H1 (cell line): Measurements from ENCODE around the gene FARS2. TPM values are rescaled to one million over a fixed set of nuclear protein-coding genes. Genes with fewer than 3 reads are reported as not detected.

Source experiments
- CTCF ChIA-PET: fragments of 300-600 bp; sonication (Branson Sonifier 250); formaldehyde crosslinking; loops from one replicate; lab custom pipeline; 2021; ENCODE audit not compliant: partially characterized antibody; lab: Charles Lee
- POLR2A ChIA-PET: fragments of 300-600 bp; sonication (Branson Sonifier 250); formaldehyde crosslinking; loops from one replicate; lab custom pipeline; 2021; ENCODE audit warnings: inconsistent platforms; ENCODE audit not compliant: partially characterized antibody; lab: Charles Lee
- DNase-seq, 2 experiments: peaks; one replicate each; pipeline versions ENCODE4 v3.0.0 to v3.0.0-alpha.2; 2010 to 2022; ENCODE audit warnings: low spot score in 2 of 2, low read depth in 1 of 2, mixed read lengths in 1 of 2
- FAIRE-seq: peaks from 2 replicates; lab custom pipeline; 2011; peaks lifted over from hg19 to GRCh38; lab: Jason Lieb, UNC
- H2AFZ ChIP-seq: 2 replicates; pipeline ENCODE4 v1.8.1; 2012; ENCODE audit warnings: low read length, inconsistent platforms
- H2AK5ac ChIP-seq: 2 replicates; pipeline ENCODE4 v1.6.1; 2013; ENCODE audit warnings: low read depth, low read length
- H2BK120ac ChIP-seq: replicated peaks from 2 replicates; pipeline ENCODE3; 2013; ENCODE audit warnings: low read depth, low read length, inconsistent platforms
- H2BK12ac ChIP-seq: 2 replicates; pipeline ENCODE4 v1.6.1; 2013; ENCODE audit warnings: low read depth, low read length
- H2BK15ac ChIP-seq: 2 replicates; pipeline ENCODE4 v1.6.1; 2013; ENCODE audit warnings: low read length
- H2BK20ac ChIP-seq: 2 replicates; pipeline ENCODE4 v1.6.1; 2013; ENCODE audit warnings: low read length
- H2BK5ac ChIP-seq: 2 replicates; pipeline ENCODE4 v1.6.1; 2013; ENCODE audit warnings: low read depth, low read length
- H3K14ac ChIP-seq: 2 replicates; pipeline ENCODE4 v1.6.1; 2013; ENCODE audit warnings: inconsistent platforms; ENCODE audit not compliant: insufficient read length
- H3K18ac ChIP-seq: 2 replicates; pipeline ENCODE4 v1.6.1; 2013; ENCODE audit warnings: low read length; ENCODE audit errors: extremely low read depth
- H3K23ac ChIP-seq: 2 replicates; pipeline ENCODE4 v1.6.1; 2013; ENCODE audit warnings: inconsistent platforms; ENCODE audit not compliant: insufficient read length
- H3K23me2 ChIP-seq: 2 replicates; pipeline ENCODE4 v1.6.1; 2013; ENCODE audit warnings: low read depth, low read length
- H3K27ac ChIP-seq: 2 replicates; pipeline ENCODE4 v1.6.1; 2011; ENCODE audit warnings: low read depth, low read length, inconsistent platforms
- H3K27me3 ChIP-seq, 4 experiments: replicated peaks in 1 of 4; 1 replicate in 1 of 4; 2 replicates in 3 of 4; pipeline versions ENCODE4 v1.6.1 to v1.8.1; 2011 to 2013; ENCODE audit warnings: low read length in 3 of 4, mild to moderate bottlenecking in 3 of 4, inconsistent platforms in 2 of 4, mixed read lengths in 2 of 4, moderate library complexity in 1 of 4; ENCODE audit not compliant: control insufficient read depth in 3 of 4, insufficient read depth in 3 of 4; ENCODE audit errors: extremely low read depth in 1 of 4
- H3K36me3 ChIP-seq, 4 experiments: 2 replicates each; pipeline versions ENCODE4 v1.6.1 to v1.8.1; 2011 to 2013; ENCODE audit warnings: mild to moderate bottlenecking in 4 of 4, low read length in 3 of 4, moderate library complexity in 2 of 4, control low read depth in 1 of 4, inconsistent platforms in 1 of 4; ENCODE audit not compliant: insufficient read depth in 4 of 4, control insufficient read depth in 2 of 4
- H3K4ac ChIP-seq: replicated peaks from 2 replicates; pipeline ENCODE3; 2013; ENCODE audit warnings: low read length, low read depth, mixed read lengths, inconsistent platforms; ENCODE audit not compliant: insufficient read length
- H3K4me1 ChIP-seq, 4 experiments: replicated peaks in 1 of 4; 1 replicate in 1 of 4; 2 replicates in 3 of 4; pipeline versions ENCODE4 v1.6.1 to v1.8.1; 2011 to 2013; ENCODE audit warnings: low read length in 3 of 4, inconsistent platforms in 2 of 4, mixed read lengths in 1 of 4; ENCODE audit not compliant: insufficient read depth in 4 of 4, control insufficient read depth in 3 of 4
- H3K4me2 ChIP-seq, 2 experiments: 2 replicates each; pipeline versions ENCODE4 v1.6.1 to v1.8.1; 2011 to 2013; ENCODE audit warnings: low read depth in 2 of 2, low read length in 2 of 2, control low read depth in 1 of 2, inconsistent platforms in 1 of 2, mild to moderate bottlenecking in 1 of 2; ENCODE audit not compliant: insufficient read depth in 1 of 2
- H3K4me3 ChIP-seq, 4 experiments: fragments of 200-600, 300-600 bp in 1 of 4; sonication (generic), shearing (Covaris generic), sonication (Bioruptor Twin) in 1 of 4; 2 replicates each; pipeline versions ENCODE4 v1.5.1 to v1.8.1; 2011 to 2016; ENCODE audit warnings: low read length in 4 of 4, low read depth in 3 of 4, control low read depth in 2 of 4, inconsistent platforms in 2 of 4, mild to moderate bottlenecking in 2 of 4, mixed read lengths in 1 of 4, moderate library complexity in 1 of 4; ENCODE audit not compliant: insufficient read depth in 2 of 4; ENCODE audit errors: extremely low read depth in 1 of 4
- H3K56ac ChIP-seq: replicated peaks from 2 replicates; pipeline ENCODE3; 2013; ENCODE audit warnings: low read depth, mild to moderate bottlenecking, mixed read lengths, low read length, inconsistent platforms; ENCODE audit not compliant: insufficient read length
- H3K79me1 ChIP-seq: 2 replicates; pipeline ENCODE4 v1.6.1; 2013; ENCODE audit warnings: low read depth, low read length, control low read depth
- H3K79me2 ChIP-seq, 2 experiments: 2 replicates each; pipeline versions ENCODE4 v1.6.1 to v1.8.1; 2012 to 2013; ENCODE audit warnings: low read length in 2 of 2, mild to moderate bottlenecking in 2 of 2, inconsistent platforms in 1 of 2; ENCODE audit not compliant: insufficient read depth in 2 of 2, control insufficient read depth in 1 of 2
- H3K9ac ChIP-seq, 4 experiments: replicated peaks in 1 of 4; 1 replicate in 1 of 4; 2 replicates in 3 of 4; pipeline versions ENCODE4 v1.6.1 to v1.8.1; 2011 to 2013; ENCODE audit warnings: low read depth in 3 of 4, low read length in 3 of 4, control low read depth in 2 of 4, mild to moderate bottlenecking in 2 of 4, moderate library complexity in 2 of 4, inconsistent platforms in 1 of 4; ENCODE audit errors: extremely low read depth in 1 of 4
- H3K9me3 ChIP-seq, 2 experiments: 2 replicates each; pipeline versions ENCODE4 v1.6.1 to v1.8.1; 2012 to 2013; ENCODE audit warnings: mild to moderate bottlenecking in 2 of 2, moderate library complexity in 2 of 2, control low read depth in 1 of 2, inconsistent platforms in 1 of 2, low read depth in 1 of 2, low read length in 1 of 2, mixed read lengths in 1 of 2; ENCODE audit not compliant: insufficient read depth in 2 of 2
- H4K20me1 ChIP-seq, 2 experiments: replicated peaks in 1 of 2; 2 replicates each; pipeline versions ENCODE3 to v1.8.1; 2011 to 2013; ENCODE audit warnings: inconsistent platforms in 2 of 2, low read length in 2 of 2, mild to moderate bottlenecking in 1 of 2; ENCODE audit not compliant: insufficient read depth in 2 of 2, control insufficient read depth in 1 of 2
- H4K5ac ChIP-seq: 2 replicates; pipeline ENCODE4 v1.6.1; 2013; ENCODE audit warnings: low read length, low read depth, mixed read lengths, inconsistent platforms; ENCODE audit not compliant: insufficient read length
- H4K8ac ChIP-seq: 2 replicates; pipeline ENCODE4 v1.8.0; 2013; ENCODE audit warnings: mild to moderate bottlenecking, moderate library complexity, low read length, inconsistent platforms; ENCODE audit not compliant: insufficient read depth; ENCODE audit errors: extremely low read depth
- H4K91ac ChIP-seq: replicated peaks from 2 replicates; pipeline ENCODE3; 2013; ENCODE audit warnings: low read length, mixed read lengths, inconsistent platforms; ENCODE audit not compliant: insufficient read length
- TEAD4 ChIP-seq: IDR thresholded peaks from 2 replicates; pipeline ENCODE4 v1.6.1; 2012; ENCODE audit warnings: low read depth, low read length, inconsistent platforms, mixed read lengths
- YY1 ChIP-seq: IDR thresholded peaks from 2 replicates; pipeline ENCODE4 v1.6.1; 2011; ENCODE audit warnings: low read depth, mild to moderate bottlenecking, low read length
- whole genome bisulfite sequencing, 2 experiments: shearing (Covaris generic) in 1 of 2; methylation state at CpG; one replicate each; pipeline versions ENCODE4 v1.1.6 to v1.1.7; 2013 to 2015; ENCODE audit warnings: low lambda C conversion rate in 2 of 2, mixed read lengths in 2 of 2, inconsistent platforms in 1 of 2, low coverage in 1 of 2, missing lambda C conversion rate in 1 of 2; ENCODE audit not compliant: insufficient replicate concordance in 2 of 2, insufficient coverage in 1 of 2, insufficient read length in 1 of 2; ENCODE audit errors: extremely low coverage in 1 of 2, missing lambda C conversion rate in 1 of 2; 5-methylcytosine and 5-hydroxymethylcytosine counted together
- polyA plus RNA-seq, 7 experiments: library from polyadenylated mRNA; depleted of rRNA in 3 of 7; stranded (reverse) in 5 of 7; unstranded in 2 of 7; fragments of >200 nt in 5 of 7; fragments of 200-250 nt in 2 of 7; gene quantifications; 1 replicate in 5 of 7; 2 replicates in 1 of 7; 4 replicates in 1 of 7; pipeline versions ENCODE4 v1.2.1 to v1.2.3, GENCODE V29; 2011 to 2013; ENCODE audit warnings: missing spikeins in 2 of 7, mixed read lengths in 2 of 7
- total RNA-seq: library from RNA; stranded (reverse); fragmentation: NEBNext Ultra II Directional; extraction: Animal tissue kit (Norgen Biotek cat#: 25700); gene quantifications from 2 replicates; pipeline ENCODE4 v1.2.1, GENCODE V29; 2021

Gene FARS2
- total and polyA plus RNA-seq, 2 of the 8 experiments (the other 6 are each of a cell fraction or from before 2014, with no cell fraction given), result 11.7 to 14.4 TPM

- Histone ChIP-seq H3K23ac (no peak overlapping the region), H3K27ac (no peak overlapping the region), H3K4me2 (no peak overlapping the region), H2BK20ac (0 out of 2 replicates have a peak overlapping the region, but pooled peaks have one; percentile 66), H3K14ac (no peak overlapping the region), H4K20me1 (no peaks in the 10 kb centered on the region), H2BK15ac (no peak overlapping the region), H3K4me3 (no peak overlapping the region)
- POLR2A ChIA-PET, result no interaction called here
- peak in 1 of 2 experiments; percentile 56 for DNase-seq
- no peak for TF ChIP-seq TEAD4
- TF ChIP-seq YY1, result peak; percentile 99
- TF ChIP-seq, all 59 proteins: peak for 1
- H3K79me2 ChIP-seq, result no peaks in the 10 kb centered on the region
- no peak overlapping the region for H2AFZ ChIP-seq
- no peaks in the 10 kb centered on the region for H3K27me3 ChIP-seq
- CTCF ChIA-PET, result no interaction called here
- no peak overlapping the region for H3K18ac ChIP-seq
- 90% methylated on average over 16 of the region's 16 CpGs; no CpG with 5 or more reads in 1 of the 2 experiments for whole genome bisulfite sequencing, 2 experiments
- H3K4ac ChIP-seq, result no peak overlapping the region
- FAIRE-seq, result no peak
- H3K4me1 ChIP-seq, result no peaks in the 10 kb centered on the region; a peak in 1 of 7 replicates
- no peak overlapping the region for H3K9ac ChIP-seq
- H2BK5ac ChIP-seq, result no peak overlapping the region
- no peaks in the 10 kb centered on the region; a peak in 1 of 8 replicates for H3K36me3 ChIP-seq
- no peaks in the 10 kb centered on the region; the same call in 1 of the 2 replicates for H3K23me2 ChIP-seq
- H2BK120ac ChIP-seq, result no peak overlapping the region
- H3K9me3 ChIP-seq, result peaks cover 12% of the 10 kb centered on the region in 2 experiments
- no peak overlapping the region for H4K5ac ChIP-seq
- no peak overlapping the region for H2AK5ac ChIP-seq
- no peak overlapping the region for H3K56ac ChIP-seq
- no peak overlapping the region for H4K91ac ChIP-seq
- H2BK12ac ChIP-seq, result no peak overlapping the region
- H4K8ac ChIP-seq, result no peak overlapping the region
- H3K79me1 ChIP-seq, result no peaks in the 10 kb centered on the region
These were observed 375.1 kb downstream of the FARS2 start for GRCh38 chr6:5636210-5637030.
